ENCODE measurements around the gene ACADS.

ACADS gene

GRCh38 chr12:120719496-120720233 lies 6.0 kb upstream of the ACADS start:
- Histone ChIP-seq H3K79me1 (ENCODE audit: low read length) (no peaks in the 10 kb centered on the region), H3K79me2 (ENCODE audit: control insufficient read depth, insufficient read depth, low read length) (no peaks in the 10 kb centered on the region), H3K4me1 (ENCODE audit: control insufficient read depth, low read depth, low read length) (no peaks in the 10 kb centered on the region), H2BK15ac (replicated peaks; ENCODE audit: low read depth) (no peak overlapping the region), H4K8ac (ENCODE audit: low read depth, low read length) (no peak overlapping the region), H3K18ac (ENCODE audit: low read length) (no peak overlapping the region), H3K4me2 (ENCODE audit: low read length) (no peak overlapping the region), H3K27ac (ENCODE audit: low read depth, low read length) (no peak overlapping the region), H3K56ac (ENCODE audit: low read length) (no peak overlapping the region), H3K36me3 (ENCODE audit: control insufficient read depth, insufficient read depth, low read length) (peaks cover 26% of the 10 kb centered on the region), H4K5ac (ENCODE audit: low read length) (no peak overlapping the region), H3K4ac (ENCODE audit: low read depth, low read length) (no peak overlapping the region), H3K4me3 (ENCODE audit: low read length) (no peak overlapping the region), H3K27me3 (ENCODE audit: insufficient read depth, low read length, poor library complexity) (no peaks in the 10 kb centered on the region), H3K9ac (ENCODE audit: low read length) (no peak overlapping the region), H3K23ac (ENCODE audit: low read length) (no peak overlapping the region), H2AK5ac (ENCODE audit: low read length) (no peak overlapping the region), H2BK5ac (ENCODE audit: low read length) (no peak overlapping the region), H2BK120ac (ENCODE audit: low read depth, low read length) (no peak overlapping the region)
- no CpG with 5 or more reads among the region's 11 CpGs for whole genome bisulfite sequencing (ENCODE audit: extremely low coverage, insufficient coverage, low lambda C conversion rate)
- DNase-seq = no peak

GRCh38 chr12:120720234-120720986 lies 5.2 kb upstream of the ACADS start:
- no peak for DNase-seq
- no peak overlapping the region for H4K5ac ChIP-seq (ENCODE audit: low read length)
- H3K4ac ChIP-seq (ENCODE audit: low read depth, low read length) = no peak overlapping the region
- H2BK5ac ChIP-seq (ENCODE audit: low read length) = no peak overlapping the region
- H3K9ac ChIP-seq (ENCODE audit: low read length) = no peak overlapping the region
- H3K56ac ChIP-seq (ENCODE audit: low read length) = no peak overlapping the region
- no peak overlapping the region for H2AK5ac ChIP-seq (ENCODE audit: low read length)
- peaks cover 26% of the 10 kb centered on the region for H3K36me3 ChIP-seq (ENCODE audit: control insufficient read depth, insufficient read depth, low read length)
- H3K23ac ChIP-seq (ENCODE audit: low read length) = no peak overlapping the region
- no peaks in the 10 kb centered on the region for H3K27me3 ChIP-seq (ENCODE audit: insufficient read depth, low read length, poor library complexity)
- no CpG with 5 or more reads among the region's 7 CpGs for WGBS (ENCODE audit: extremely low coverage, insufficient coverage, low lambda C conversion rate)
- no peak overlapping the region for H3K4me2 ChIP-seq (ENCODE audit: low read length)
- no peak overlapping the region for H3K27ac ChIP-seq (ENCODE audit: low read depth, low read length)
- no peaks in the 10 kb centered on the region for H3K79me2 ChIP-seq (ENCODE audit: control insufficient read depth, insufficient read depth, low read length)
- no peak overlapping the region for H2BK15ac ChIP-seq (replicated peaks; ENCODE audit: low read depth)
- H2BK120ac ChIP-seq (ENCODE audit: low read depth, low read length) = no peak overlapping the region
- H3K4me3 ChIP-seq (ENCODE audit: low read length) = no peak overlapping the region
- no peaks in the 10 kb centered on the region for H3K4me1 ChIP-seq (ENCODE audit: control insufficient read depth, low read depth, low read length)
- H4K8ac ChIP-seq (ENCODE audit: low read depth, low read length) = no peak overlapping the region
- no peak overlapping the region for H3K18ac ChIP-seq (ENCODE audit: low read length)
- no peaks in the 10 kb centered on the region for H3K79me1 ChIP-seq (ENCODE audit: low read length)

- H4K5ac ChIP-seq (ENCODE audit: low read length) = no peak overlapping the region
- H3K27me3 ChIP-seq (ENCODE audit: insufficient read depth, low read length, poor library complexity) = no peaks in the 10 kb centered on the region
- no peak for DNase-seq
- no peaks in the 10 kb centered on the region for H3K79me1 ChIP-seq (ENCODE audit: low read length)
- H3K18ac ChIP-seq (ENCODE audit: low read length) = no peak overlapping the region
- no peak overlapping the region for H3K4me2 ChIP-seq (ENCODE audit: low read length)
- H3K9ac ChIP-seq (ENCODE audit: low read length) = no peak overlapping the region
- no peaks in the 10 kb centered on the region for H3K79me2 ChIP-seq (ENCODE audit: control insufficient read depth, insufficient read depth, low read length)
- no peak overlapping the region for H2AK5ac ChIP-seq (ENCODE audit: low read length)
- H3K4me1 ChIP-seq (ENCODE audit: control insufficient read depth, low read depth, low read length) = no peaks in the 10 kb centered on the region
- no peak overlapping the region for H4K8ac ChIP-seq (ENCODE audit: low read depth, low read length)
- H3K36me3 ChIP-seq (ENCODE audit: control insufficient read depth, insufficient read depth, low read length) = peaks cover 24% of the 10 kb centered on the region
- H3K23ac ChIP-seq (ENCODE audit: low read length) = no peak overlapping the region
- no peak overlapping the region for H3K56ac ChIP-seq (ENCODE audit: low read length)
- no CpG with 5 or more reads among the region's 10 CpGs for WGBS (ENCODE audit: extremely low coverage, insufficient coverage, low lambda C conversion rate)
- no peak overlapping the region for H2BK120ac ChIP-seq (ENCODE audit: low read depth, low read length)
- H3K4me3 ChIP-seq (ENCODE audit: low read length) = no peak overlapping the region
- H3K4ac ChIP-seq (ENCODE audit: low read depth, low read length) = no peak overlapping the region
- H3K27ac ChIP-seq (ENCODE audit: low read depth, low read length) = no peak overlapping the region
- H2BK5ac ChIP-seq (ENCODE audit: low read length) = no peak overlapping the region
- no peak overlapping the region for H2BK15ac ChIP-seq (replicated peaks; ENCODE audit: low read depth)
Observed at GRCh38 chr12:120720987-120721801, 4.4 kb upstream of the ACADS start.

GRCh38 chr12:120721866-120722265 lies 3.8 kb upstream of the ACADS start:
- H2BK15ac ChIP-seq (replicated peaks; ENCODE audit: low read depth) = no peak overlapping the region
- H3K4me2 ChIP-seq (ENCODE audit: low read length) = no peak overlapping the region
- WGBS (ENCODE audit: extremely low coverage, insufficient coverage, low lambda C conversion rate) = no CpG with 5 or more reads among the region's 3 CpGs
- H3K4ac ChIP-seq (ENCODE audit: low read depth, low read length) = no peak overlapping the region
- H2BK120ac ChIP-seq (ENCODE audit: low read depth, low read length) = no peak overlapping the region
- H4K5ac ChIP-seq (ENCODE audit: low read length) = no peak overlapping the region
- no peaks in the 10 kb centered on the region for H3K27me3 ChIP-seq (ENCODE audit: insufficient read depth, low read length, poor library complexity)
- no peak overlapping the region for H2BK5ac ChIP-seq (ENCODE audit: low read length)
- no peaks in the 10 kb centered on the region for H3K4me1 ChIP-seq (ENCODE audit: control insufficient read depth, low read depth, low read length)
- no peak overlapping the region for H4K8ac ChIP-seq (ENCODE audit: low read depth, low read length)
- H2AK5ac ChIP-seq (ENCODE audit: low read length) = no peak overlapping the region
- no peak for DNase-seq
- H3K27ac ChIP-seq (ENCODE audit: low read depth, low read length) = no peak overlapping the region
- no peaks in the 10 kb centered on the region for H3K79me1 ChIP-seq (ENCODE audit: low read length)
- H3K9ac ChIP-seq (ENCODE audit: low read length) = no peak overlapping the region
- H3K18ac ChIP-seq (ENCODE audit: low read length) = no peak overlapping the region
- no peaks in the 10 kb centered on the region for H3K79me2 ChIP-seq (ENCODE audit: control insufficient read depth, insufficient read depth, low read length)
- peaks cover 20% of the 10 kb centered on the region for H3K36me3 ChIP-seq (ENCODE audit: control insufficient read depth, insufficient read depth, low read length)
- H3K23ac ChIP-seq (ENCODE audit: low read length) = no peak overlapping the region
- no peak overlapping the region for H3K56ac ChIP-seq (ENCODE audit: low read length)
- H3K4me3 ChIP-seq (ENCODE audit: low read length) = no peak overlapping the region

GRCh38 chr12:120722784-120723183 lies 2.8 kb upstream of the ACADS start:
- no peak overlapping the region for H3K56ac ChIP-seq (ENCODE audit: low read length)
- H3K23ac ChIP-seq (ENCODE audit: low read length) = no peak overlapping the region
- H4K8ac ChIP-seq (ENCODE audit: low read depth, low read length) = no peak overlapping the region
- no peak overlapping the region for H2BK15ac ChIP-seq (replicated peaks; ENCODE audit: low read depth)
- no peak overlapping the region for H4K5ac ChIP-seq (ENCODE audit: low read length)
- no peak overlapping the region for H3K18ac ChIP-seq (ENCODE audit: low read length)
- peaks cover 19% of the 10 kb centered on the region for H3K36me3 ChIP-seq (ENCODE audit: control insufficient read depth, insufficient read depth, low read length)
- H2BK120ac ChIP-seq (ENCODE audit: low read depth, low read length) = no peak overlapping the region
- no peak for DNase-seq
- no CpG with 5 or more reads among the region's 2 CpGs for WGBS (ENCODE audit: extremely low coverage, insufficient coverage, low lambda C conversion rate)
- no peaks in the 10 kb centered on the region for H3K79me1 ChIP-seq (ENCODE audit: low read length)
- no peaks in the 10 kb centered on the region for H3K4me1 ChIP-seq (ENCODE audit: control insufficient read depth, low read depth, low read length)
- no peak overlapping the region for H3K4me2 ChIP-seq (ENCODE audit: low read length)
- no peak overlapping the region for H2AK5ac ChIP-seq (ENCODE audit: low read length)
- H2BK5ac ChIP-seq (ENCODE audit: low read length) = no peak overlapping the region
- H3K9ac ChIP-seq (ENCODE audit: low read length) = no peak overlapping the region
- no peak overlapping the region for H3K4ac ChIP-seq (ENCODE audit: low read depth, low read length)
- no peak overlapping the region for H3K27ac ChIP-seq (ENCODE audit: low read depth, low read length)
- no peaks in the 10 kb centered on the region for H3K27me3 ChIP-seq (ENCODE audit: insufficient read depth, low read length, poor library complexity)
- H3K79me2 ChIP-seq (ENCODE audit: control insufficient read depth, insufficient read depth, low read length) = no peaks in the 10 kb centered on the region
- H3K4me3 ChIP-seq (ENCODE audit: low read length) = no peak overlapping the region
